Mesenchymal stem cell (in vitro differentiated cells and primary cell): ENCODE measurements around the gene APIP.

Experiments
- DNase-seq: peaks from one replicate; pipeline ENCODE4 v3.0.0-alpha.2; 2013
- H2AFZ ChIP-seq: one replicate; pipeline ENCODE4 v1.6.1; 2013; ENCODE audit warnings: low read depth, mild to moderate bottlenecking, control low read depth, inconsistent platforms, low read length, moderate library complexity
- H2AK5ac ChIP-seq: 2 replicates; pipeline ENCODE4 v1.6.1; 2013; ENCODE audit warnings: low read length, moderate library complexity, mild to moderate bottlenecking, inconsistent platforms; ENCODE audit not compliant: severe bottlenecking
- H2BK120ac ChIP-seq: one replicate; pipeline ENCODE4 v1.6.1; 2013; ENCODE audit warnings: low read depth, mild to moderate bottlenecking, inconsistent platforms, low read length, moderate library complexity
- H2BK12ac ChIP-seq, 2 experiments: one replicate each; pipeline ENCODE4 v1.6.1; 2013; ENCODE audit warnings: inconsistent platforms in 2 of 2, low read length in 2 of 2, mild to moderate bottlenecking in 2 of 2, moderate library complexity in 2 of 2, control low read depth in 1 of 2
- H2BK15ac ChIP-seq: one replicate; pipeline ENCODE4 v1.6.1; 2013; ENCODE audit warnings: mild to moderate bottlenecking, low read depth, inconsistent platforms; ENCODE audit not compliant: poor library complexity, severe bottlenecking
- H2BK5ac ChIP-seq: 2 replicates; pipeline ENCODE4 v1.6.1; 2013; ENCODE audit warnings: low read depth, mild to moderate bottlenecking, low read length, control low read depth, inconsistent platforms; ENCODE audit not compliant: poor library complexity, severe bottlenecking
- H3K14ac ChIP-seq, 2 experiments: one replicate each; pipeline ENCODE4 v1.6.1; 2013; ENCODE audit warnings: inconsistent platforms in 2 of 2, low read length in 2 of 2, control low read depth in 1 of 2, mild to moderate bottlenecking in 1 of 2, moderate library complexity in 1 of 2
- H3K18ac ChIP-seq, 2 experiments: one replicate each; pipeline ENCODE4 v1.6.1; 2013; ENCODE audit warnings: inconsistent platforms in 2 of 2, low read length in 2 of 2, control low read depth in 1 of 2, low read depth in 1 of 2, mild to moderate bottlenecking in 1 of 2
- H3K23ac ChIP-seq, 2 experiments: one replicate each; pipeline ENCODE4 v1.6.1; 2013; ENCODE audit warnings: inconsistent platforms in 2 of 2, low read length in 2 of 2, mild to moderate bottlenecking in 2 of 2, moderate library complexity in 2 of 2, control low read depth in 1 of 2
- H3K27ac ChIP-seq: 2 replicates; pipeline ENCODE4 v1.5.1; 2013; ENCODE audit warnings: mild to moderate bottlenecking, moderate library complexity, low read length, control low read depth, inconsistent platforms; ENCODE audit not compliant: poor library complexity, severe bottlenecking
- H3K27me3 ChIP-seq, 2 experiments: 2 replicates each; pipeline versions ENCODE4 v1.6.1 to v1.7.0; 2013; ENCODE audit warnings: low read length in 2 of 2, mild to moderate bottlenecking in 2 of 2, moderate library complexity in 2 of 2, control low read depth in 1 of 2, inconsistent platforms in 1 of 2; ENCODE audit not compliant: control insufficient read depth in 1 of 2, insufficient read depth in 1 of 2
- H3K36me3 ChIP-seq, 2 experiments: 2 replicates each; pipeline versions ENCODE4 v1.6.1 to v1.7.0; 2013; ENCODE audit warnings: low read length in 2 of 2, control low read depth in 1 of 2, inconsistent platforms in 1 of 2, low read depth in 1 of 2, mild to moderate bottlenecking in 1 of 2; ENCODE audit not compliant: insufficient read depth in 2 of 2, control insufficient read depth in 1 of 2
- H3K4ac ChIP-seq, 2 experiments: one replicate each; pipeline ENCODE4 v1.6.1; 2013; ENCODE audit warnings: inconsistent platforms in 2 of 2, low read length in 2 of 2, mild to moderate bottlenecking in 2 of 2, moderate library complexity in 2 of 2, control low read depth in 1 of 2, low read depth in 1 of 2
- H3K4me1 ChIP-seq: 2 replicates; pipeline ENCODE4 v1.6.1; 2013; ENCODE audit warnings: low read depth, low read length, control low read depth; ENCODE audit not compliant: control insufficient read depth, insufficient read depth
- H3K4me2 ChIP-seq: 2 replicates; pipeline ENCODE4 v1.6.1; 2013; ENCODE audit warnings: low read length, mild to moderate bottlenecking, inconsistent platforms; ENCODE audit not compliant: poor library complexity, severe bottlenecking
- H3K4me3 ChIP-seq, 2 experiments: 2 replicates each; pipeline versions ENCODE4 v1.5.1 to v1.7.0; 2013; ENCODE audit warnings: low read length in 2 of 2, mild to moderate bottlenecking in 2 of 2, control low read depth in 1 of 2, low read depth in 1 of 2; ENCODE audit not compliant: insufficient read depth in 1 of 2
- H3K79me1 ChIP-seq: replicated peaks from 2 replicates; pipeline ENCODE4 v1.6.1; 2013; ENCODE audit warnings: mild to moderate bottlenecking, control low read depth, low read length, inconsistent platforms; ENCODE audit not compliant: poor library complexity, severe bottlenecking
- H3K9ac ChIP-seq: 2 replicates; pipeline ENCODE4 v1.7.0; 2013; ENCODE audit warnings: mild to moderate bottlenecking, low read length, moderate library complexity
- H3K9me3 ChIP-seq: 2 replicates; pipeline ENCODE4 v1.7.0; 2013; ENCODE audit warnings: mild to moderate bottlenecking, low read length; ENCODE audit not compliant: control insufficient read depth
- H4K8ac ChIP-seq: one replicate; pipeline ENCODE4 v1.6.1; 2013; ENCODE audit warnings: inconsistent platforms, mild to moderate bottlenecking, low read length, moderate library complexity
- H4K91ac ChIP-seq: one replicate; pipeline ENCODE4 v1.6.1; 2013; ENCODE audit warnings: mild to moderate bottlenecking, low read length, inconsistent platforms
- WGBS: methylation state at CpG from one replicate; pipeline ENCODE4 v1.1.7; 2013; ENCODE audit warnings: mixed read lengths; 5-methylcytosine and 5-hydroxymethylcytosine counted together

The APIP gene

GRCh38 chr11:34929794-34930763 lies 13.9 kb upstream of the APIP start:
- Histone ChIP-seq H3K23ac (no peak overlapping the region), H2BK5ac (no peak overlapping the region), H3K9me3 (no peaks in the 10 kb centered on the region), H4K91ac (no peak overlapping the region), H3K4ac (peak overlapping the region in 1 of 2 experiments; percentile 49), H3K27ac (no peak overlapping the region), H2BK15ac (no peak overlapping the region), H3K4me1 (peaks cover 2% of the 10 kb centered on the region), H3K14ac (no peak overlapping the region), H3K9ac (no peak overlapping the region), H2BK120ac (no peak overlapping the region), H2BK12ac (peak overlapping the region; percentile 18 to 71), H3K4me2 (no peak overlapping the region), H3K79me1 (peaks cover 12% of the 10 kb centered on the region), H2AK5ac (no peak overlapping the region), H3K4me3 (no peak overlapping the region), H3K18ac (peak overlapping the region in 1 of 2 experiments; percentile 56), H4K8ac (peak overlapping the region; percentile 19), H3K27me3 (no peaks in the 10 kb centered on the region), H3K36me3 (peaks cover 0 to 32% of the 10 kb centered on the region in 2 experiments), H2AFZ (no peak overlapping the region)
- WGBS, result 95% methylated on average over 11 of the region's 11 CpGs
- DNase-seq, result no peak

GRCh38 chr11:34928960-34929680 lies 12.9 kb upstream of the APIP start:
- Histone ChIP-seq H3K23ac (no peak overlapping the region), H2AK5ac (no peak overlapping the region)
- 98% methylated on average over 6 of the region's 7 CpGs for WGBS

GRCh38 chr11:34928268-34928959 lies 12.2 kb upstream of the APIP start:
- Histone ChIP-seq H3K79me1 (peaks cover 7% of the 10 kb centered on the region), H3K9ac (peak overlapping the region; percentile 27), H3K4me1 (peaks cover 2% of the 10 kb centered on the region), H3K4me3 (no peak overlapping the region), H2BK15ac (no peak overlapping the region), H2AK5ac (no peak overlapping the region), H2AFZ (no peak overlapping the region), H3K23ac (no peak overlapping the region), H3K4ac (no peak overlapping the region), H4K91ac (no peak overlapping the region), H4K8ac (no peak overlapping the region), H3K14ac (no peak overlapping the region), H2BK120ac (no peak overlapping the region), H3K9me3 (no peaks in the 10 kb centered on the region), H2BK12ac (no peak overlapping the region), H3K36me3 (peaks cover 0 to 22% of the 10 kb centered on the region in 2 experiments), H2BK5ac (no peak overlapping the region), H3K27me3 (no peaks in the 10 kb centered on the region), H3K4me2 (no peak overlapping the region), H3K18ac (no peak overlapping the region), H3K27ac (no peak overlapping the region)
- DNase-seq, result no peak
- 56% methylated on average over 2 of the region's 3 CpGs for WGBS

More at GRCh38 chr11:34928960-34929680, 12.9 kb upstream of the APIP start:
- no peak overlapping the region for H3K4me3 ChIP-seq
- no peak overlapping the region for H4K91ac ChIP-seq
- H2BK15ac ChIP-seq, result no peak overlapping the region
- no peak overlapping the region for H2AFZ ChIP-seq
- DNase-seq, result no peak
- no peak overlapping the region for H3K9ac ChIP-seq
- peaks cover 2% of the 10 kb centered on the region for H3K4me1 ChIP-seq
- H3K4me2 ChIP-seq, result no peak overlapping the region
- no peak overlapping the region for H3K18ac ChIP-seq
- no peak overlapping the region for H3K4ac ChIP-seq
- no peak overlapping the region for H2BK5ac ChIP-seq
- no peaks in the 10 kb centered on the region for H3K27me3 ChIP-seq
- no peak overlapping the region for H3K14ac ChIP-seq
- H2BK120ac ChIP-seq, result no peak overlapping the region
- no peak overlapping the region for H3K27ac ChIP-seq
- H2BK12ac ChIP-seq, result no peak overlapping the region
- peaks cover 9% of the 10 kb centered on the region for H3K79me1 ChIP-seq
- H3K36me3 ChIP-seq, result peaks cover 0 to 29% of the 10 kb centered on the region in 2 experiments
- H4K8ac ChIP-seq, result no peak overlapping the region
- H3K9me3 ChIP-seq, result no peaks in the 10 kb centered on the region

- H2BK15ac ChIP-seq, result no peak overlapping the region
- H3K9ac ChIP-seq, result peak overlapping the region; percentile 70
- H2AFZ ChIP-seq, result no peak overlapping the region
- no peak overlapping the region for H4K91ac ChIP-seq
- H3K23ac ChIP-seq, result no peak overlapping the region
- no peak overlapping the region for H3K27ac ChIP-seq
- no peak overlapping the region for H3K4me2 ChIP-seq
- peak; percentile 50 for DNase-seq
- no peak overlapping the region for H3K4me3 ChIP-seq
- no peak overlapping the region for H4K8ac ChIP-seq
- H3K14ac ChIP-seq, result no peak overlapping the region
- no peak overlapping the region for H2BK12ac ChIP-seq
- H3K27me3 ChIP-seq, result no peaks in the 10 kb centered on the region
- no peak overlapping the region for H2BK5ac ChIP-seq
- no peak overlapping the region for H2BK120ac ChIP-seq
- no peak overlapping the region for H3K18ac ChIP-seq
- H2AK5ac ChIP-seq, result no peak overlapping the region
- H3K4me1 ChIP-seq, result peaks cover 2% of the 10 kb centered on the region
- peaks cover 10% of the 10 kb centered on the region for H3K79me1 ChIP-seq
- H3K36me3 ChIP-seq, result peaks cover 0 to 12% of the 10 kb centered on the region in 2 experiments
- no peaks in the 10 kb centered on the region for H3K9me3 ChIP-seq
- no peak overlapping the region for H3K4ac ChIP-seq
Observed at GRCh38 chr11:34926831-34927132, 10.6 kb upstream of the APIP start.
